ENCODE data around the gene LEMD3. TPM values are rescaled to one million over a fixed set of nuclear protein-coding genes. Genes with fewer than 3 reads are reported as not detected.

The LEMD3 gene
- total and polyA plus RNA-seq, 2 of the 8 experiments (the other 6 are each of a cell fraction or from before 2014, with no cell fraction given): 5.8 to 33.2 TPM

GRCh38 chr12:65164244-65164643 lies 5.1 kb upstream of the LEMD3 start (continued):
- TF ChIP-seq CHD7 (IDR thresholded peaks at IDR 0.05; ENCODE audit: insufficient replicate concordance, low read length) (no peak), POLR2A (IDR thresholded peaks at IDR 0.05; ENCODE audit: control extremely low read depth in 1 of 2, low read depth in 2 of 2, low read length in 2 of 2) (no peak), RBBP5 (IDR thresholded peaks at IDR 0.05; ENCODE audit: borderline replicate concordance, low read depth, low read length) (no peak), JUND (IDR thresholded peaks at IDR 0.05; ENCODE audit: low read length) (no peak), SIN3A (conservative IDR thresholded peaks at IDR 0.05 in 1 of 2, IDR thresholded peaks at IDR 0.05 in 1 of 2; ENCODE audit: low read depth in 1 of 2, low read length in 2 of 2) (no peak)

Measured in H1 (cell line).